BLaER1 (cell line): ENCODE results near the gene NTN3.
"Not testable (repeated sequence)": the region's sequence is repeated elsewhere in the genome, so short reads cannot be mapped to it uniquely, and the experiment has no call there.

Experiments used
- H3K27ac ChIP-seq: shearing (Covaris generic); formaldehyde crosslinking; 2 replicates; pipeline ENCODE4 v1.8.1; 2022
- H3K27me3 ChIP-seq: shearing (Covaris generic); formaldehyde crosslinking; 2 replicates; pipeline ENCODE4 v1.8.1; 2022
- H3K36me3 ChIP-seq: shearing (Covaris generic); formaldehyde crosslinking; 2 replicates; pipeline ENCODE4 v1.8.1; 2022
- H3K4me1 ChIP-seq: shearing (Covaris generic); formaldehyde crosslinking; 2 replicates; pipeline ENCODE4 v1.8.1; 2022
- H3K4me2 ChIP-seq: shearing (Covaris generic); formaldehyde crosslinking; 2 replicates; pipeline ENCODE4 v1.8.1; 2022
- H3K4me3 ChIP-seq: shearing (Covaris generic); formaldehyde crosslinking; 2 replicates; pipeline ENCODE4 v1.8.1; 2022
- H3K9ac ChIP-seq: shearing (Covaris generic); formaldehyde crosslinking; 2 replicates; pipeline ENCODE4 v1.8.1; 2022
- H3K9me3 ChIP-seq: shearing (Covaris generic); formaldehyde crosslinking; 2 replicates; pipeline ENCODE4 v1.8.1; 2022
- H4K20me1 ChIP-seq: shearing (Covaris generic); formaldehyde crosslinking; 2 replicates; pipeline ENCODE4 v1.8.1; 2022
- Cebpa-rat ChIP-seq: shearing (Covaris generic); IDR thresholded peaks from 2 replicates; pipeline ENCODE4 v1.8.1; 2022

The NTN3 gene

GRCh38 chr16:2475413-2476344 is 4.6 kb downstream of the NTN3 start:
- peak overlapping the region; percentile 98 for H3K9ac ChIP-seq
- no peak for TF ChIP-seq Cebpa-rat
- no peaks in the 10 kb centered on the region for H3K9me3 ChIP-seq
- H3K36me3 ChIP-seq, result peaks cover 31% of the 10 kb centered on the region
- peak overlapping the region; percentile 99 for H3K27ac ChIP-seq
- peaks cover 67% of the 10 kb centered on the region for H4K20me1 ChIP-seq
- H3K4me2 ChIP-seq, result peak overlapping the region; percentile 99
- H3K4me3 ChIP-seq, result peak overlapping the region; percentile 98
- H3K4me1 ChIP-seq, result peaks cover 63% of the 10 kb centered on the region
- H3K27me3 ChIP-seq, result no peaks in the 10 kb centered on the region

- H3K4me1 ChIP-seq, result peaks cover 65% of the 10 kb centered on the region
- H3K27ac ChIP-seq, result no peak overlapping the region
- peak overlapping the region; percentile 98 for H3K4me3 ChIP-seq
- H3K27me3 ChIP-seq, result no peaks in the 10 kb centered on the region
- H3K9ac ChIP-seq, result peak overlapping the region; percentile 98
- peaks cover 37% of the 10 kb centered on the region for H3K36me3 ChIP-seq
- TF ChIP-seq Cebpa-rat, result no peak
- H3K4me2 ChIP-seq, result peak overlapping the region; percentile 99
- peaks cover 74% of the 10 kb centered on the region for H4K20me1 ChIP-seq
- H3K9me3 ChIP-seq, result no peaks in the 10 kb centered on the region
These were observed 5.2 kb downstream of the NTN3 start for GRCh38 chr16:2476345-2476720.

- no peak overlapping the region; the same call in 1 of the 2 replicates for H3K9ac ChIP-seq
These were observed 5.6 kb downstream of the NTN3 start for GRCh38 chr16:2476741-2477140.

GRCh38 chr16:2477327-2477726 is 6.2 kb downstream of the NTN3 start:
- H3K9ac ChIP-seq, result 0 out of 2 replicates have a peak overlapping the region, but pooled peaks have one; percentile 29
- TF ChIP-seq Cebpa-rat, result no peak
- H4K20me1 ChIP-seq, result peaks cover 80% of the 10 kb centered on the region
- no peaks in the 10 kb centered on the region for H3K27me3 ChIP-seq
- no peak overlapping the region for H3K4me3 ChIP-seq
- H3K4me2 ChIP-seq, result peak overlapping the region; percentile 99; the same call in 1 of the 2 replicates
- peaks cover 65% of the 10 kb centered on the region for H3K4me1 ChIP-seq
- H3K36me3 ChIP-seq, result peaks cover 42% of the 10 kb centered on the region
- no peaks in the 10 kb centered on the region for H3K9me3 ChIP-seq
- no peak overlapping the region for H3K27ac ChIP-seq

More at GRCh38 chr16:2476741-2477140, 5.6 kb downstream of the NTN3 start:
- Histone ChIP-seq H3K27me3 (no peaks in the 10 kb centered on the region), H3K4me2 (peak overlapping the region; percentile 99), H3K36me3 (peaks cover 41% of the 10 kb centered on the region), H3K27ac (no peak overlapping the region), H4K20me1 (peaks cover 78% of the 10 kb centered on the region), H3K4me1 (peaks cover 65% of the 10 kb centered on the region), H3K9me3 (no peaks in the 10 kb centered on the region), H3K4me3 (peak overlapping the region; percentile 98; the same call in 1 of the 2 replicates)
- TF ChIP-seq Cebpa-rat, result no peak

GRCh38 chr16:2478279-2478678 is 7.2 kb downstream of the NTN3 start:
- peaks cover 65% of the 10 kb centered on the region for H3K4me1 ChIP-seq
- H3K9me3 ChIP-seq, result no peaks in the 10 kb centered on the region
- H3K4me2 ChIP-seq, result 0 out of 2 replicates have a peak overlapping the region, but pooled peaks have one; percentile 99
- no peaks in the 10 kb centered on the region for H3K27me3 ChIP-seq
- H3K4me3 ChIP-seq, result no peak overlapping the region
- no peak overlapping the region for H3K27ac ChIP-seq
- peaks cover 42% of the 10 kb centered on the region for H3K36me3 ChIP-seq
- H3K9ac ChIP-seq, result peak overlapping the region; percentile 29; the same call in 1 of the 2 replicates
- H4K20me1 ChIP-seq, result peaks cover 81% of the 10 kb centered on the region
- TF ChIP-seq Cebpa-rat, result no peak

GRCh38 chr16:2479996-2480395 is 8.9 kb downstream of the NTN3 start:
- not testable (repeated sequence) for H3K9me3 ChIP-seq, H3K27ac ChIP-seq, H3K9ac ChIP-seq, H3K4me2 ChIP-seq, H3K27me3 ChIP-seq, H3K4me3 ChIP-seq
- Histone ChIP-seq H3K4me1 (peaks cover 79% of the 10 kb centered on the region), H3K36me3 (peaks cover 48% of the 10 kb centered on the region), H4K20me1 (peaks cover 98% of the 10 kb centered on the region)

- no peak overlapping the region for H3K27ac ChIP-seq
- TF ChIP-seq Cebpa-rat, result no peak
- no peak overlapping the region for H3K9ac ChIP-seq
- H3K4me1 ChIP-seq, result peaks cover 84% of the 10 kb centered on the region
- peaks cover 100% of the 10 kb centered on the region for H4K20me1 ChIP-seq
- no peak overlapping the region for H3K4me2 ChIP-seq
- peaks cover 56% of the 10 kb centered on the region for H3K36me3 ChIP-seq
- no peaks in the 10 kb centered on the region for H3K27me3 ChIP-seq
- H3K4me3 ChIP-seq, result no peak overlapping the region
- no peaks in the 10 kb centered on the region for H3K9me3 ChIP-seq
These were observed 9.9 kb downstream of the NTN3 start for GRCh38 chr16:2480948-2481347.

- H3K4me1 ChIP-seq, result peaks cover 84% of the 10 kb centered on the region
- TF ChIP-seq Cebpa-rat, result no peak
- H3K9ac ChIP-seq, result peak overlapping the region; percentile 66; the same call in 1 of the 2 replicates
- H3K27ac ChIP-seq, result peak overlapping the region; percentile 67; the same call in 1 of the 2 replicates
- H3K27me3 ChIP-seq, result no peaks in the 10 kb centered on the region
- H3K9me3 ChIP-seq, result no peaks in the 10 kb centered on the region
- peak overlapping the region; percentile 83; the same call in 1 of the 2 replicates for H3K4me2 ChIP-seq
- no peak overlapping the region for H3K4me3 ChIP-seq
- H4K20me1 ChIP-seq, result peaks cover 100% of the 10 kb centered on the region
- H3K36me3 ChIP-seq, result peaks cover 56% of the 10 kb centered on the region
These were observed 10.6 kb downstream of the NTN3 start for GRCh38 chr16:2481676-2482075.

GRCh38 chr16:2482249-2482648 is 11.2 kb downstream of the NTN3 start:
- Histone ChIP-seq H3K27me3 (no peaks in the 10 kb centered on the region), H3K4me2 (peak overlapping the region; percentile 83), H3K36me3 (peaks cover 56% of the 10 kb centered on the region), H4K20me1 (peaks cover 100% of the 10 kb centered on the region), H3K9me3 (no peaks in the 10 kb centered on the region), H3K9ac (peak overlapping the region; percentile 66), H3K27ac (peak overlapping the region; percentile 67), H3K4me1 (peaks cover 84% of the 10 kb centered on the region), H3K4me3 (no peak overlapping the region; the same call in 1 of the 2 replicates)
- TF ChIP-seq Cebpa-rat, result no peak
